ENCODE results near the gene SS18L1. TPM values are rescaled to one million over a fixed set of nuclear protein-coding genes. Genes with fewer than 3 reads are reported as not detected.

SS18L1 gene
- total RNA-seq, 1 experiment from 2014 or later, result 34.1 TPM

DNA sequence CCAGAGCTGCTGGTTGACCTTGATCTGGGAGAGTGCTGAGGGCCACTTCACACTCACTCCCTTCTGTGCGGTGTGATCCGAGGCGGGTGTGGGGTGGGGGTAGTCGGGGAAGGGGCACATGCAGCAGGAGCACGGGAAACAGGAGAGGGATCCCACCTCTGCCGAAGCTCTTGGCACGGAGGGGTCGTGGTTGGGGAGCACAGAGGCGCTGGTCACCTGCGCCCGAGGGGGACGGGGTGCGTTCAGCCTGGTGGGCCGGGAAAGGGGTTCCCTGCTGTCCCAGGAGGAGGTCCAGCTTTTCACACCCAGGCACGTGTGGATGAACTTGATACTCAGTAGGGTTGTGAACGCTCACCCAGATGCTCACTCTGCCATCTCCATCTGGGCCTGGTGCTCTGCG, 17.3 kb downstream of the SS18L1 start:
- H3K4me3 Mint-ChIP-seq, result no peak overlapping the region
- no peak overlapping the region for H3K27ac Mint-ChIP-seq
- TF ChIP-seq ATF1 (CRISPR knock-in tag; IDR thresholded peaks at IDR 0.05) (no peak), ZNF425 (CRISPR knock-in tag; conservative IDR thresholded peaks at IDR 0.05) (no peak), TEAD1 (CRISPR knock-in tag; IDR thresholded peaks at IDR 0.05) (no peak), NR1H2 (CRISPR knock-in tag; IDR thresholded peaks at IDR 0.05) (no peak), SP1 (CRISPR knock-in tag; conservative IDR thresholded peaks at IDR 0.05) (no peak), ZNF232 (CRISPR knock-in tag; IDR thresholded peaks at IDR 0.05) (no peak), USF1 (CRISPR knock-in tag; IDR thresholded peaks at IDR 0.05) (no peak)
- TF ChIP-seq, protein P1, sequence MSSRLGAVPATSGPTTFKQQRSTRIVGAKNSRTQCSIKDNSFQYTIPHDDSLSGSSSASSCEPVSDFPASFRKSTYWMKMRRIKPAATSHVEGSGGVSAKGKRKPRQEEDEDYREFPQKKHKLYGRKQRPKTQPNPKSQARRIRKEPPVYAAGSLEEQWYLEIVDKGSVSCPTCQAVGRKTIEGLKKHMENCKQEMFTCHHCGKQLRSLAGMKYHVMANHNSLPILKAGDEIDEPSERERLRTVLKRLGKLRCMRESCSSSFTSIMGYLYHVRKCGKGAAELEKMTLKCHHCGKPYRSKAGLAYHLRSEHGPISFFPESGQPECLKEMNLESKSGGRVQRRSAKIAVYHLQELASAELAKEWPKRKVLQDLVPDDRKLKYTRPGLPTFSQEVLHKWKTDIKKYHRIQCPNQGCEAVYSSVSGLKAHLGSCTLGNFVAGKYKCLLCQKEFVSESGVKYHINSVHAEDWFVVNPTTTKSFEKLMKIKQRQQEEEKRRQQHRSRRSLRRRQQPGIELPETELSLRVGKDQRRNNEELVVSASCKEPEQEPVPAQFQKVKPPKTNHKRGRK (CRISPR knock-in tag; IDR thresholded peaks at IDR 0.05; ENCODE audit: borderline replicate concordance), result no peak
- TF ChIP-seq, protein P2, sequence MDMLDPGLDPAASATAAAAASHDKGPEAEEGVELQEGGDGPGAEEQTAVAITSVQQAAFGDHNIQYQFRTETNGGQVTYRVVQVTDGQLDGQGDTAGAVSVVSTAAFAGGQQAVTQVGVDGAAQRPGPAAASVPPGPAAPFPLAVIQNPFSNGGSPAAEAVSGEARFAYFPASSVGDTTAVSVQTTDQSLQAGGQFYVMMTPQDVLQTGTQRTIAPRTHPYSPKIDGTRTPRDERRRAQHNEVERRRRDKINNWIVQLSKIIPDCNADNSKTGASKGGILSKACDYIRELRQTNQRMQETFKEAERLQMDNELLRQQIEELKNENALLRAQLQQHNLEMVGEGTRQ (CRISPR knock-in tag; IDR thresholded peaks at IDR 0.05), result no peak
- TF ChIP-seq, protein P3, sequence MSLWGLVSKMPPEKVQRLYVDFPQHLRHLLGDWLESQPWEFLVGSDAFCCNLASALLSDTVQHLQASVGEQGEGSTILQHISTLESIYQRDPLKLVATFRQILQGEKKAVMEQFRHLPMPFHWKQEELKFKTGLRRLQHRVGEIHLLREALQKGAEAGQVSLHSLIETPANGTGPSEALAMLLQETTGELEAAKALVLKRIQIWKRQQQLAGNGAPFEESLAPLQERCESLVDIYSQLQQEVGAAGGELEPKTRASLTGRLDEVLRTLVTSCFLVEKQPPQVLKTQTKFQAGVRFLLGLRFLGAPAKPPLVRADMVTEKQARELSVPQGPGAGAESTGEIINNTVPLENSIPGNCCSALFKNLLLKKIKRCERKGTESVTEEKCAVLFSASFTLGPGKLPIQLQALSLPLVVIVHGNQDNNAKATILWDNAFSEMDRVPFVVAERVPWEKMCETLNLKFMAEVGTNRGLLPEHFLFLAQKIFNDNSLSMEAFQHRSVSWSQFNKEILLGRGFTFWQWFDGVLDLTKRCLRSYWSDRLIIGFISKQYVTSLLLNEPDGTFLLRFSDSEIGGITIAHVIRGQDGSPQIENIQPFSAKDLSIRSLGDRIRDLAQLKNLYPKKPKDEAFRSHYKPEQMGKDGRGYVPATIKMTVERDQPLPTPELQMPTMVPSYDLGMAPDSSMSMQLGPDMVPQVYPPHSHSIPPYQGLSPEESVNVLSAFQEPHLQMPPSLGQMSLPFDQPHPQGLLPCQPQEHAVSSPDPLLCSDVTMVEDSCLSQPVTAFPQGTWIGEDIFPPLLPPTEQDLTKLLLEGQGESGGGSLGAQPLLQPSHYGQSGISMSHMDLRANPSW (CRISPR knock-in tag; conservative IDR thresholded peaks at IDR 0.05; ENCODE audit: low read depth), result no peak
- TF ChIP-seq, protein P4, sequence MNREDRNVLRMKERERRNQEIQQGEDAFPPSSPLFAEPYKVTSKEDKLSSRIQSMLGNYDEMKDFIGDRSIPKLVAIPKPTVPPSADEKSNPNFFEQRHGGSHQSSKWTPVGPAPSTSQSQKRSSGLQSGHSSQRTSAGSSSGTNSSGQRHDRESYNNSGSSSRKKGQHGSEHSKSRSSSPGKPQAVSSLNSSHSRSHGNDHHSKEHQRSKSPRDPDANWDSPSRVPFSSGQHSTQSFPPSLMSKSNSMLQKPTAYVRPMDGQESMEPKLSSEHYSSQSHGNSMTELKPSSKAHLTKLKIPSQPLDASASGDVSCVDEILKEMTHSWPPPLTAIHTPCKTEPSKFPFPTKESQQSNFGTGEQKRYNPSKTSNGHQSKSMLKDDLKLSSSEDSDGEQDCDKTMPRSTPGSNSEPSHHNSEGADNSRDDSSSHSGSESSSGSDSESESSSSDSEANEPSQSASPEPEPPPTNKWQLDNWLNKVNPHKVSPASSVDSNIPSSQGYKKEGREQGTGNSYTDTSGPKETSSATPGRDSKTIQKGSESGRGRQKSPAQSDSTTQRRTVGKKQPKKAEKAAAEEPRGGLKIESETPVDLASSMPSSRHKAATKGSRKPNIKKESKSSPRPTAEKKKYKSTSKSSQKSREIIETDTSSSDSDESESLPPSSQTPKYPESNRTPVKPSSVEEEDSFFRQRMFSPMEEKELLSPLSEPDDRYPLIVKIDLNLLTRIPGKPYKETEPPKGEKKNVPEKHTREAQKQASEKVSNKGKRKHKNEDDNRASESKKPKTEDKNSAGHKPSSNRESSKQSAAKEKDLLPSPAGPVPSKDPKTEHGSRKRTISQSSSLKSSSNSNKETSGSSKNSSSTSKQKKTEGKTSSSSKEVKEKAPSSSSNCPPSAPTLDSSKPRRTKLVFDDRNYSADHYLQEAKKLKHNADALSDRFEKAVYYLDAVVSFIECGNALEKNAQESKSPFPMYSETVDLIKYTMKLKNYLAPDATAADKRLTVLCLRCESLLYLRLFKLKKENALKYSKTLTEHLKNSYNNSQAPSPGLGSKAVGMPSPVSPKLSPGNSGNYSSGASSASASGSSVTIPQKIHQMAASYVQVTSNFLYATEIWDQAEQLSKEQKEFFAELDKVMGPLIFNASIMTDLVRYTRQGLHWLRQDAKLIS (CRISPR knock-in tag; IDR thresholded peaks at IDR 0.05; ENCODE audit: borderline replicate concordance), result no peak
- ATAC-seq (no peak), DNase-seq (ENCODE audit: low spot score) (no peak)
- peaks cover 5% of the 10 kb centered on the region for H3K4me1 Mint-ChIP-seq
- ChIA-PET CTCF (no interaction called here), POLR2A (no interaction called here)
- H3K36me3 Mint-ChIP-seq, result peaks cover 23% of the 10 kb centered on the region
- H3K9me3 Mint-ChIP-seq, result no peaks in the 10 kb centered on the region
- H3K27me3 Mint-ChIP-seq (ENCODE audit: low read depth), result no peaks in the 10 kb centered on the region

DNA sequence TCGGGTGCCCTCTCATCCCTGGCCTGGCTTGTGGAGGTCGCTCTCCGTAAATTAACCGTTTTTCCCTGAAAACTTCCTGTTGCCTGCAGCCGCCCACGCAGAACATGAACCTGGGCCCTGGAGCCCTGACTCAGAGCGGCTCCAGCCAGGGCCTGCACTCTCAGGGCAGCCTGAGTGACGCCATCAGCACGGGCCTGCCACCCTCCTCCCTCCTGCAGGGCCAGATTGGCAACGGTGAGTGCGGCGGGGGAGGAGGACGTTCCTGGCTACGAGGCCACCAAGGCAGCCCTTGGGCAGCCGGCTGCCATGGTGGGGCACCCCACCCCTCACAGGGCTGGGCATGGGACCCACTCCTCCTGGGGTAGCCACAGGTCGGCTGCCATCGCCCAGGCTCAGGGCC, 17.8 kb downstream of the SS18L1 start:
- ChIA-PET POLR2A (no interaction called here), CTCF (no interaction called here)
- DNase-seq (ENCODE audit: low spot score), result no peak
- no peak for ATAC-seq
- peaks cover under 1% of the 10 kb centered on the region; the same call in 1 of the 2 replicates for H3K4me1 Mint-ChIP-seq
- H3K36me3 Mint-ChIP-seq, result peaks cover 28% of the 10 kb centered on the region
- no peaks in the 10 kb centered on the region for H3K9me3 Mint-ChIP-seq
- H3K4me3 Mint-ChIP-seq, result no peak overlapping the region
- H3K27me3 Mint-ChIP-seq (ENCODE audit: low read depth), result no peaks in the 10 kb centered on the region
- H3K27ac Mint-ChIP-seq, result no peak overlapping the region
- TF ChIP-seq ETV6 (CRISPR knock-in tag; IDR thresholded peaks at IDR 0.05) (no peak), IRF2 (CRISPR knock-in tag; IDR thresholded peaks at IDR 0.05; ENCODE audit: borderline replicate concordance, low read depth) (no peak), MYBL2 (CRISPR knock-in tag; IDR thresholded peaks at IDR 0.05) (no peak), ZNF396 (CRISPR knock-in tag; IDR thresholded peaks at IDR 0.05; ENCODE audit: borderline replicate concordance) (no peak)
- TF ChIP-seq, protein P1 (CRISPR knock-in tag; IDR thresholded peaks at IDR 0.05; ENCODE audit: borderline replicate concordance), result no peak
- TF ChIP-seq, protein P5, sequence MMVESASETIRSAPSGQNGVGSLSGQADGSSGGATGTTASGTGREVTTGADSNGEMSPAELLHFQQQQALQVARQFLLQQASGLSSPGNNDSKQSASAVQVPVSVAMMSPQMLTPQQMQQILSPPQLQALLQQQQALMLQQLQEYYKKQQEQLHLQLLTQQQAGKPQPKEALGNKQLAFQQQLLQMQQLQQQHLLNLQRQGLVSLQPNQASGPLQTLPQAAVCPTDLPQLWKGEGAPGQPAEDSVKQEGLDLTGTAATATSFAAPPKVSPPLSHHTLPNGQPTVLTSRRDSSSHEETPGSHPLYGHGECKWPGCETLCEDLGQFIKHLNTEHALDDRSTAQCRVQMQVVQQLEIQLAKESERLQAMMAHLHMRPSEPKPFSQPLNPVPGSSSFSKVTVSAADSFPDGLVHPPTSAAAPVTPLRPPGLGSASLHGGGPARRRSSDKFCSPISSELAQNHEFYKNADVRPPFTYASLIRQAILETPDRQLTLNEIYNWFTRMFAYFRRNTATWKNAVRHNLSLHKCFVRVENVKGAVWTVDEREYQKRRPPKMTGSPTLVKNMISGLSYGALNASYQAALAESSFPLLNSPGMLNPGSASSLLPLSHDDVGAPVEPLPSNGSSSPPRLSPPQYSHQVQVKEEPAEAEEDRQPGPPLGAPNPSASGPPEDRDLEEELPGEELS (CRISPR knock-in tag; IDR thresholded peaks at IDR 0.05), result no peak

Measured in WTC11 (cell line).